Sigmoid colon (tissue), 7 donors: ENCODE results near the gene MIEF1. TPM values are rescaled to one million over a fixed set of nuclear protein-coding genes. Genes with fewer than 3 reads are reported as not detected.

ENCODE experiments used
- DNase-seq: peaks from one replicate; pipeline ENCODE4 v3.0.0-alpha.2; 2019
- H3K27ac ChIP-seq, 4 donors: fragments of 200-600 bp; sonication (generic); one replicate each; pipeline ENCODE4 v1.5.1; 2016 to 2019; ENCODE audit warnings: mild to moderate bottlenecking in 1 of 4
- H3K27me3 ChIP-seq, 3 donors: fragments of 200-600 bp; sonication (generic); one replicate each; pipeline ENCODE4 v1.5.1; 2019; ENCODE audit warnings: mild to moderate bottlenecking in 1 of 3
- H3K36me3 ChIP-seq, 4 donors: fragments of 200-600 bp; sonication (generic); one replicate each; pipeline ENCODE4 v1.5.1; 2016 to 2019
- H3K4me1 ChIP-seq, 4 donors: fragments of 200-600 bp; sonication (generic); one replicate each; pipeline ENCODE4 v1.5.1; 2017 to 2019
- H3K4me3 ChIP-seq, 4 donors: fragments of 200-600 bp; sonication (generic); one replicate each; pipeline ENCODE4 v1.5.1; 2017 to 2019; ENCODE audit warnings: mild to moderate bottlenecking in 2 of 4, moderate library complexity in 1 of 4
- H3K9me3 ChIP-seq, 4 donors: fragments of 200-600 bp in 3 of 4; sonication (generic) in 3 of 4; one replicate each; pipeline versions ENCODE4 v1.5.1 to v1.6.1; 2013 to 2019
- CTCF ChIP-seq, 4 experiments: fragments of 450-650 bp in 3 of 4; fragments of 200-600 bp in 1 of 4; IDR thresholded peaks; one replicate each; pipeline ENCODE4 v1.5.1; 2016 to 2019; ENCODE audit warnings: antibody characterized with exemption in 4 of 4, mild to moderate bottlenecking in 3 of 4, moderate library complexity in 2 of 4
- EP300 ChIP-seq, 4 donors: sonication (generic); formaldehyde crosslinking; IDR thresholded peaks; one replicate each; pipeline ENCODE4 v1.6.1; 2017; ENCODE audit warnings: antibody characterized with exemption in 4 of 4
- POLR2A ChIP-seq, 2 donors: fragments of 450-650 bp; IDR thresholded peaks; one replicate each; pipeline ENCODE4 v1.6.1; 2016; ENCODE audit warnings: antibody characterized with exemption in 2 of 2, mild to moderate bottlenecking in 2 of 2, moderate library complexity in 2 of 2
- POLR2AphosphoS5 ChIP-seq, 4 donors: sonication (generic); formaldehyde crosslinking; IDR thresholded peaks; one replicate each; pipeline ENCODE4 v1.6.1; 2017; ENCODE audit warnings: antibody characterized with exemption in 4 of 4
- WGBS, 2 donors: extraction: QIAGEN DNeasy Blood & Tissue Kit; methylation state at CpG; one replicate each; pipeline ENCODE4 v1.1.7; 2013; 5-methylcytosine and 5-hydroxymethylcytosine counted together
- intact Hi-C: fragments of 100-400 bp; cut with DNase I; formaldehyde crosslinking; loops from one replicate; pipeline ENCODE4 v1.15.1; 2023
- polyA plus RNA-seq, 3 donors: library from polyadenylated mRNA; stranded (reverse); fragments of 200-250 nt; gene quantifications; one replicate each; pipeline ENCODE4 v1.2.3, GENCODE V29; 2013
- total RNA-seq, 4 donors: library from RNA; depleted of rRNA; stranded (reverse); fragments of >200 nt; gene quantifications; one replicate each; pipeline ENCODE4 v1.1.0, GENCODE V29; 2016
- donor health status: healthy with polysubstance abuse.
- donor health status: Bipolar disorder and iron deficiency.
- donor health status: healthy.

MIEF1 gene
- total and polyA plus RNA-seq, 7 donors, result 9.0 to 25.4 (median 14.2) TPM

GRCh38 chr22:39535831-39536449 is 33.9 kb downstream of the MIEF1 start:
- intact Hi-C loops, result loop anchor here (2.0 kb wide), 2 partner anchors 489 to 811 kb away; partner anchors contain the start of gene ADSL
- TF ChIP-seq POLR2A (IDR thresholded peaks at IDR 0.05), result no peak
- no peak for TF ChIP-seq POLR2AphosphoS5 (IDR thresholded peaks at IDR 0.05)
- no peak for TF ChIP-seq CTCF (IDR thresholded peaks at IDR 0.05)
- no peak for TF ChIP-seq EP300 (IDR thresholded peaks at IDR 0.05)
- 88 to 89% methylated on average over 15 of the region's 15 CpGs for WGBS, 2 donors

GRCh38 chr22:39536711-39537110 is 34.6 kb downstream of the MIEF1 start:
- 67 to 74% methylated on average over 8 of the region's 8 CpGs for WGBS, 2 donors
- TF ChIP-seq POLR2A (IDR thresholded peaks at IDR 0.05), result no peak
- no peak for TF ChIP-seq CTCF (IDR thresholded peaks at IDR 0.05)
- no peak for TF ChIP-seq EP300 (IDR thresholded peaks at IDR 0.05)
- no peak for TF ChIP-seq POLR2AphosphoS5 (IDR thresholded peaks at IDR 0.05)
- Histone ChIP-seq H3K9me3 (no peaks in the 10 kb centered on the region), H3K27me3 (no peaks in the 10 kb centered on the region), H3K36me3 (no peaks in the 10 kb centered on the region), H3K4me1 (peaks cover 0 to 17% (median 14%) of the 10 kb centered on the region in 4 donors), H3K27ac (no peak overlapping the region), H3K4me3 (no peak overlapping the region)
- no peak for DNase-seq
- intact Hi-C loops, result no loop called here

More at GRCh38 chr22:39535831-39536449, 33.9 kb downstream of the MIEF1 start:
- no peak for DNase-seq
- no peaks in the 10 kb centered on the region for H3K36me3 ChIP-seq
- no peak overlapping the region for H3K4me3 ChIP-seq
- no peak overlapping the region for H3K27ac ChIP-seq
- no peaks in the 10 kb centered on the region for H3K9me3 ChIP-seq
- H3K4me1 ChIP-seq, result peaks cover 0 to 25% (median 22%) of the 10 kb centered on the region in 4 donors
- H3K27me3 ChIP-seq, result no peaks in the 10 kb centered on the region

GRCh38 chr22:39537975-39538374 is 35.9 kb downstream of the MIEF1 start:
- no peak for TF ChIP-seq POLR2A (IDR thresholded peaks at IDR 0.05)
- TF ChIP-seq CTCF (IDR thresholded peaks at IDR 0.05), result no peak
- TF ChIP-seq POLR2AphosphoS5 (IDR thresholded peaks at IDR 0.05), result no peak
- Histone ChIP-seq H3K9me3 (no peaks in the 10 kb centered on the region), H3K4me1 (peaks cover 0 to 12% (median 10%) of the 10 kb centered on the region in 4 donors), H3K27ac (no peak overlapping the region), H3K27me3 (peaks cover 0 to 4% (median 0%) of the 10 kb centered on the region in 3 donors), H3K4me3 (no peak overlapping the region), H3K36me3 (no peaks in the 10 kb centered on the region)
- 60% methylated on average over 2 of the region's 2 CpGs for WGBS, 2 donors
- intact Hi-C loops, result no loop called here
- no peak for DNase-seq

- 17 to 20% methylated on average over 11 of the region's 11 CpGs for WGBS, 2 donors
These were observed 41.0 kb downstream of the MIEF1 start for GRCh38 chr22:39543095-39543494.

More at GRCh38 chr22:39543095-39543494, 41.0 kb downstream of the MIEF1 start:
- TF ChIP-seq POLR2AphosphoS5 (IDR thresholded peaks at IDR 0.05) (no peak), CTCF (IDR thresholded peaks at IDR 0.05) (no peak), EP300 (IDR thresholded peaks at IDR 0.05) (no peak), POLR2A (IDR thresholded peaks at IDR 0.05) (no peak)
- Histone ChIP-seq H3K27ac (no peak overlapping the region), H3K4me3 (no peak overlapping the region), H3K27me3 (peaks cover 0 to 24% (median 4%) of the 10 kb centered on the region in 3 donors), H3K36me3 (no peaks in the 10 kb centered on the region), H3K9me3 (no peaks in the 10 kb centered on the region), H3K4me1 (peaks cover 0 to 7% (median 2%) of the 10 kb centered on the region in 4 donors)
- intact Hi-C loops, result no loop called here
- DNase-seq, result no peak
